Suprapubic skin (tissue), 4 donors: Measurements from ENCODE around the gene FNBP1L.

Experiments used
- POLR2A ChIP-seq, 2 donors: fragments of 450-650 bp; IDR thresholded peaks; one replicate each; pipeline ENCODE4 v1.6.1; 2017; ENCODE audit warnings: antibody characterized with exemption in 2 of 2, mild to moderate bottlenecking in 2 of 2, moderate library complexity in 2 of 2
- POLR2AphosphoS5 ChIP-seq, 3 donors: sonication (generic); formaldehyde crosslinking; IDR thresholded peaks; one replicate each; pipeline ENCODE4 v1.6.1; 2017; ENCODE audit warnings: antibody characterized with exemption in 3 of 3
- TF ChIP-seq, protein P1 (sequence below), 2 donors: fragments of 200-600 bp in 1 of 2; fragments of 450-650 bp in 1 of 2; sonication (generic) in 1 of 2; IDR thresholded peaks; one replicate each; pipeline ENCODE4 v1.5.1; 2016 to 2019; ENCODE audit warnings: antibody characterized with exemption in 2 of 2, mild to moderate bottlenecking in 1 of 2, moderate library complexity in 1 of 2

DNA sequence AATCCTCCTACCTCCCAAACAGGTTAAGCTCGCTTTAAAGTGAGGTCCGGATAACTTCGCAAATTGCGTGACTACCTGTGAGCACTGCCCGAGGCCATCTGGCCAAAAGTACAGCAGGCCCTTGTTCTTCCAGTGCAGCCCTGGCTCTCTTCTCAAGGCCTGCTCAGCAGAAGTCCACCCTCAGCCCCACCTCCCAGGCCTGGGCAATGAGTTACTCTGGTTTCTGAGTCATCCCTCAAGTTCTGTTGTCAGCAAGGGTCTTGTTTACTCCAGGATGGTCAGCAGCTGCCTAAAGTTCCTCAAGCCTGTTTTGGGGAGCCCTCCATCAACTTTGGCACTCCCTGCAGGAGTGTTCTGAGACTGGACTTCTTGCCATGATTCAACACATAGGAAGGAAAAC lies 132.0 kb downstream of the FNBP1L start:
- TF ChIP-seq, protein P1, sequence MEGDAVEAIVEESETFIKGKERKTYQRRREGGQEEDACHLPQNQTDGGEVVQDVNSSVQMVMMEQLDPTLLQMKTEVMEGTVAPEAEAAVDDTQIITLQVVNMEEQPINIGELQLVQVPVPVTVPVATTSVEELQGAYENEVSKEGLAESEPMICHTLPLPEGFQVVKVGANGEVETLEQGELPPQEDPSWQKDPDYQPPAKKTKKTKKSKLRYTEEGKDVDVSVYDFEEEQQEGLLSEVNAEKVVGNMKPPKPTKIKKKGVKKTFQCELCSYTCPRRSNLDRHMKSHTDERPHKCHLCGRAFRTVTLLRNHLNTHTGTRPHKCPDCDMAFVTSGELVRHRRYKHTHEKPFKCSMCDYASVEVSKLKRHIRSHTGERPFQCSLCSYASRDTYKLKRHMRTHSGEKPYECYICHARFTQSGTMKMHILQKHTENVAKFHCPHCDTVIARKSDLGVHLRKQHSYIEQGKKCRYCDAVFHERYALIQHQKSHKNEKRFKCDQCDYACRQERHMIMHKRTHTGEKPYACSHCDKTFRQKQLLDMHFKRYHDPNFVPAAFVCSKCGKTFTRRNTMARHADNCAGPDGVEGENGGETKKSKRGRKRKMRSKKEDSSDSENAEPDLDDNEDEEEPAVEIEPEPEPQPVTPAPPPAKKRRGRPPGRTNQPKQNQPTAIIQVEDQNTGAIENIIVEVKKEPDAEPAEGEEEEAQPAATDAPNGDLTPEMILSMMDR (IDR thresholded peaks at IDR 0.05) = no peak
- TF ChIP-seq POLR2A (IDR thresholded peaks at IDR 0.05) (no peak), POLR2AphosphoS5 (IDR thresholded peaks at IDR 0.05) (peak in 1 of 3 donors; percentile 35)
